Skeletal muscle tissue (tissue), 2 donors: ENCODE measurements around the gene CDKN1B. TPM values are rescaled to one million over a fixed set of nuclear protein-coding genes. Genes with fewer than 3 reads are reported as not detected.

Experiments
- small RNA-seq: library from RNA; depleted of rRNA; stranded (forward); fragments of <200 nt; gene quantifications from one replicate; pipeline ENCODE3, GENCODE V24; 2014
- total RNA-seq: library from RNA; depleted of rRNA; stranded (reverse); fragments of >200 nt; gene quantifications from one replicate; pipeline ENCODE4 v1.2.3, GENCODE V29; 2014

CDKN1B gene
- total RNA-seq, 1 donor from 2014 or later = 62.1 TPM

Small RNA genes within 50 kb of the gene (small RNA-seq; reads per million reads assigned to genes)
- gene MIR613 = not detected

Other genes starting within 250 kb of the CDKN1B start
- 20.4 TPM for gene DUSP16, start 154.5 kb upstream of the CDKN1B start, total RNA-seq
- 18.3 TPM for gene CREBL2, start 105.5 kb upstream of the CDKN1B start, total RNA-seq
- 0.52 TPM for gene GPR19, start 21.2 kb upstream of the CDKN1B start, total RNA-seq
- gene APOLD1, start 68.3 kb downstream of the CDKN1B start, total RNA-seq = 9.9 TPM
- gene DDX47, start 96.0 kb downstream of the CDKN1B start, total RNA-seq = 70.5 TPM
- gene GPRC5A, start 174.2 kb downstream of the CDKN1B start, total RNA-seq = 1.0 TPM
- not detected for gene GPRC5D, start 234.8 kb downstream of the CDKN1B start, total RNA-seq